HG02759 (cell line): ENCODE results near the gene THOC3.
"Not testable (repeated sequence)": the region's sequence is repeated elsewhere in the genome, so short reads cannot be mapped to it uniquely, and the experiment has no call there.

Source experiments
- ATAC-seq: cut with Tn5 transposase; IDR thresholded peaks from one replicate; pipeline ENCODE4 v1.9.1; 2021; ENCODE audit warnings: mild to moderate bottlenecking, moderate library complexity; ENCODE audit not compliant: unreplicated experiment

THOC3 gene

DNA sequence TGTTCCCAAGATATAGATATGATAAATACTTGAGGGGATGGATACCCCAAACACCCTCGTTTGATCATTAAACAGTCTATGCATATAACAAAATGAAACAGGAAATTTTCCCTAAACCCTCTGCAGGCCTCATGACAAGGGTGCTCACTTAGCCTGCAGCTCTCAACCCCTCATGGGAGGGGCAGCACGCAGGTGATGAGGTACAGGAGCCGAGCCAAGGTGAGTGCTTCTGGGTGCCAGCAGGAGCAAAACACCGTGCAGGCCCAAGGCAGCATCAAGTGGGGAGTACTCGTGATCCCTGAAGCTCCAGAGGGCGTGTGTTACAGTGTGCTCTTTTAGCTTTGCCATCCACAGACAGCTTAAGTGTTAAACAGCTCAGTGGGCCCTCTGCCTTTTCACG lies 24.9 kb downstream of the THOC3 start:
- ATAC-seq, result not testable (repeated sequence)

DNA sequence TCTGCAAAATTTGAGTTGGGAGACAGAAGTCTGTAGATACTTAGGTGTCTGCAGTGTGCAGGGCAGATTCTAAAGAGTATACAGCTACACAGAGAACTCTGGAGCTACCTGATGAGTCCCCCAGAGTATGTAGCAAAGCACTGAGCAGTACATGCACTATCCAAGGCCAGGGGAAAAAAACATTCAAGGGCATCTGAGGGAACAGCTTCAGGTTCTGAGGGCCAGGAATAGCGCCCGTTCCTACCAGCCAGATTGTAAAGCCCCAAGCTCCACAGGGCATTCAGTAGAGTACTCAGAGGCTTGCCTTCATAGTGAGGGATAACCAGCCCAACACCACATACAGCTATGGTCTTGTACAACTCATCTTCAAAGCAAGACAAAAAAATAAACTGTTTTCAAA lies 27.5 kb downstream of the THOC3 start:
- ATAC-seq, result not testable (repeated sequence)

DNA sequence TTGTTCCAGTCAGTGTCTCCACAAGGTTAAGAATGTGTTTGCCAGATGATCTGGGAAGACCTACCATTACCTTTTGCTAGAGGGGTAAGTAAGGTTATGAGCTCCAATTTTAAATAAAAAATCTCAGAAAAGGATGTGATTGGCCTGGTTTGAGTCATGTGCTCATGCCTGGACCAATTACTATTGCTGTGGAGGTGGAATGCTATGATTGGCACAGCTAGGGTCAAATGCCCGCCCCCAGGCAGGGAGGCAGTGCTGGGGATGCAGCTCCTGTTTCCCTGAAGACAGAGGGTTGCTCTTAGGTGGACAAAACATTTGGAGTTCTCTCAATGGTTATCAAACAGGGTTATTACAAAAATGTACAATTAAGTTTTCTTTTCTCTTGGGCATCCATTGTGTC lies 29.6 kb downstream of the THOC3 start:
- ATAC-seq, result not testable (repeated sequence)

- ATAC-seq, result not testable (repeated sequence)
Measured at GRCh38 chr5:175928752-175929151, 39.4 kb downstream of the THOC3 start.

DNA sequence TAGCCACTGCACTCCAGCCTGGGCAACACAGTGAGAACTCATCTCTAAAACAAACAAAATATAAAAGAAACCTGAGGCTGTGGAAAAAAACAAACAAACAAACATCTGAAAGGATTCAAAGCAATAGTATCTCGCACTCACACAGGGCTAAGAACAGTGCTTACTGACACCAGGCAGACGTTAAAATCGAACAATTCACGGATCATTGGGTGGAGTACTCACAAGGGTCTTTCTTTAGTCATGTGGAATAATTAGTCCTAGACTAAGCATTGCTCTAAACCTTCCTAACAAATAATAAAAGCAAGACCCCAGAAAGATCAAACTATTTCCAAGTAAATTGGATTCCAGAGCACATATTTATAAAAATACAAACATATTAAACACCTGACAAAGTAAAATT lies 43.0 kb downstream of the THOC3 start:
- ATAC-seq, result not testable (repeated sequence)

DNA sequence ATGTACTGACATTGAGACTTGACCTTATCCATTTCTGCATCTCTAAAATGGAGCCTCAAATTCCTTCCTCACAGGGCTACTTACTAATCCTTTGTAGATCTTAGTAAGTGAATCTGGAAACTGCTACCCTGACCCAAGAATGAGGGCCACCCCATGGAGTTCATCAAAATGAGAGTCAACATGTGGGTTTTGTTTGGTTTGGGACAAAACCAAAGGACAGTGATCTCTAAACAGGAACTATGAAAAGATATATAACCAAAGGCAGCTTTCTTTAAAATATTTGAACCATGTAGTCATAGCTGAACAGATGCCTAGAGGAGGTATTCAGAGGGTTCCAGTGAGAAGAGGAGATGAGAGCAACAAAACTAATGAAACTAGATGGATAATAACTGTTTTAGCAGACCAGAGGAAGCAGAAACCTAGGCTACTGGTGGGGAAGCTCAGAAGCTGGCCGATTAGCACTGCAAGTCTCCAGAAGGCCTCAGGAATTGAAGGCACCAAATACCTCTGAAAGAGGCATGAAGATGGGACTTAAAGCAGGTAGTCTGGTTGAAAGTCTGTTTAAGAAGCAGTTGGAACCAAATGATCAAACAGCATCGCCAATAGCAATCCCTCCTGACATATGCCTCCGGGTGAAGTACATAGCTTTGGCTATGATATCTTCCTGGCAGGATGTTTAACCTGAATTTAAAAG lies 45.8 kb downstream of the THOC3 start:
- ATAC-seq, result no peak

- ATAC-seq, result no peak
Measured at GRCh38 chr5:175921061-175921730, 46.9 kb downstream of the THOC3 start.

GRCh38 chr5:175920231-175920811 lies 47.8 kb downstream of the THOC3 start:
- ATAC-seq, result no peak

GRCh38 chr5:175915066-175916037 lies 52.8 kb downstream of the THOC3 start:
- ATAC-seq, result not testable (repeated sequence)

- ATAC-seq, result not testable (repeated sequence)
Measured at GRCh38 chr5:175913835-175914672, 54.1 kb downstream of the THOC3 start.

GRCh38 chr5:175910072-175910471 lies 58.0 kb downstream of the THOC3 start:
- ATAC-seq, result not testable (repeated sequence)
